Prostate gland (tissue), 2 donors: ENCODE measurements around the gene PCDH9.

Experiments
- POLR2A ChIP-seq: fragments of 450-650 bp; IDR thresholded peaks from one replicate; pipeline ENCODE4 v1.6.1; 2016; ENCODE audit warnings: antibody characterized with exemption, mild to moderate bottlenecking
- POLR2AphosphoS5 ChIP-seq: sonication (generic); formaldehyde crosslinking; IDR thresholded peaks from one replicate; pipeline ENCODE4 v1.6.1; 2017; ENCODE audit warnings: antibody characterized with exemption
- TF ChIP-seq, protein P1 (sequence below), 4 experiments: fragments of 200-600 bp in 2 of 4; fragments of 450-650 bp in 2 of 4; sonication (generic) in 2 of 4; IDR thresholded peaks; 1 replicate in 3 of 4; 2 replicates in 1 of 4; pipeline ENCODE4 v1.5.1; 2016 to 2019; ENCODE audit warnings: antibody characterized with exemption in 4 of 4, mild to moderate bottlenecking in 2 of 4, moderate library complexity in 2 of 4

DNA sequence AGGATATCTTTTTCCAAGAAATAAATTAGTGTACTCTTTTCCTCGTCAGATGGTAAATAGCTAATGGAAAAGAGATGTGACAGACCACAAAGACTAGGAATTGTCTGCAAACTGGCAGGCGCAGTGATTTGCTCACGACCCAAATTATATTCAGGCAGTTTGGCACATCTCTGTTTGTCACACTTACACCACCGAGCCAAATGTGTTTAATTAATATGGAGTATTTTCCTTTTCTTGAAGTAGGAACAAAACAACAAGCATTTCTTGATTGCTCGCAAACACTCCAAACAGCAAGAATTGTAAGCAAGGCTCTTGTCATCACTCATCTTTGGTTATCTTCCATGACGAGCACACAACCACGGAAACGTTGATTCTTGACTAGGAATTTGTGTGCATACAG is 884.2 kb downstream of the PCDH9 start:
- TF ChIP-seq, protein P1, sequence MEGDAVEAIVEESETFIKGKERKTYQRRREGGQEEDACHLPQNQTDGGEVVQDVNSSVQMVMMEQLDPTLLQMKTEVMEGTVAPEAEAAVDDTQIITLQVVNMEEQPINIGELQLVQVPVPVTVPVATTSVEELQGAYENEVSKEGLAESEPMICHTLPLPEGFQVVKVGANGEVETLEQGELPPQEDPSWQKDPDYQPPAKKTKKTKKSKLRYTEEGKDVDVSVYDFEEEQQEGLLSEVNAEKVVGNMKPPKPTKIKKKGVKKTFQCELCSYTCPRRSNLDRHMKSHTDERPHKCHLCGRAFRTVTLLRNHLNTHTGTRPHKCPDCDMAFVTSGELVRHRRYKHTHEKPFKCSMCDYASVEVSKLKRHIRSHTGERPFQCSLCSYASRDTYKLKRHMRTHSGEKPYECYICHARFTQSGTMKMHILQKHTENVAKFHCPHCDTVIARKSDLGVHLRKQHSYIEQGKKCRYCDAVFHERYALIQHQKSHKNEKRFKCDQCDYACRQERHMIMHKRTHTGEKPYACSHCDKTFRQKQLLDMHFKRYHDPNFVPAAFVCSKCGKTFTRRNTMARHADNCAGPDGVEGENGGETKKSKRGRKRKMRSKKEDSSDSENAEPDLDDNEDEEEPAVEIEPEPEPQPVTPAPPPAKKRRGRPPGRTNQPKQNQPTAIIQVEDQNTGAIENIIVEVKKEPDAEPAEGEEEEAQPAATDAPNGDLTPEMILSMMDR (IDR thresholded peaks at IDR 0.05), result no peak
- TF ChIP-seq POLR2A (no peak), POLR2AphosphoS5 (no peak)
